Measurements from ENCODE around the gene OGFR.
"Not testable (repeated sequence)": the region's sequence is repeated elsewhere in the genome, so short reads cannot be mapped to it uniquely, and the experiment has no call there.

The OGFR gene

DNA sequence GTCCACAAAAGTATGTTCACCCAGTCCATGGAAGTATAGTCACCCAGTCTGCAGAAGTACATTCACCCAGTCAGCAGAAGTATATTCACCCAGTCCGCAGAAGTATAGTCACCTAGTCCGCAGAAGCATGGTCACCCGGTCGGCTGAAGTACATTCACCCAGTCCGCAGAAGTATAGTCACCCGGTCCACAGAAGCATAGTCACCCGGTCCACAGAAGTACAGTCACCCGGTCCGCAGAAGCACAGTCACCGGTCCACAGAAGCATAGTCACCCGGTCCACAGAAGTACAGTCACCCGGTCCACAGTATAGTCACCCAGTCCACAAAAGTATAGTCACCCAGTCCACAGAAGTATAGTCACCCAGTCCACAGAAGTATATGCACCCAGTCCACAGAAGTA lies 48.2 kb downstream of the OGFR start:
- no peaks in the 10 kb centered on the region for H3K9me2 ChIP-seq (replicated peaks; ENCODE audit: control insufficient read depth, low read length)
- no peaks in the 10 kb centered on the region for H3K79me2 ChIP-seq (ENCODE audit: control insufficient read depth, low read length)
- H3K4me2 ChIP-seq (ENCODE audit: low read length): no peak overlapping the region
- H3K36me3 ChIP-seq (ENCODE audit: control insufficient read depth, low read length): peaks cover 41% of the 10 kb centered on the region
- H3K27me3 ChIP-seq (ENCODE audit: control insufficient read depth, low read length): no peaks in the 10 kb centered on the region
- no peaks in the 10 kb centered on the region for H3F3A ChIP-seq (ENCODE audit: control insufficient read depth, insufficient read depth)
- no peaks in the 10 kb centered on the region for H3K4me1 ChIP-seq (ENCODE audit: control insufficient read depth, low read length)
- no peak overlapping the region for H3K4me3 ChIP-seq (ENCODE audit: low read length)
- no peak overlapping the region for H3K27ac ChIP-seq (ENCODE audit: low read depth, low read length)
- TF ChIP-seq, protein P1, sequence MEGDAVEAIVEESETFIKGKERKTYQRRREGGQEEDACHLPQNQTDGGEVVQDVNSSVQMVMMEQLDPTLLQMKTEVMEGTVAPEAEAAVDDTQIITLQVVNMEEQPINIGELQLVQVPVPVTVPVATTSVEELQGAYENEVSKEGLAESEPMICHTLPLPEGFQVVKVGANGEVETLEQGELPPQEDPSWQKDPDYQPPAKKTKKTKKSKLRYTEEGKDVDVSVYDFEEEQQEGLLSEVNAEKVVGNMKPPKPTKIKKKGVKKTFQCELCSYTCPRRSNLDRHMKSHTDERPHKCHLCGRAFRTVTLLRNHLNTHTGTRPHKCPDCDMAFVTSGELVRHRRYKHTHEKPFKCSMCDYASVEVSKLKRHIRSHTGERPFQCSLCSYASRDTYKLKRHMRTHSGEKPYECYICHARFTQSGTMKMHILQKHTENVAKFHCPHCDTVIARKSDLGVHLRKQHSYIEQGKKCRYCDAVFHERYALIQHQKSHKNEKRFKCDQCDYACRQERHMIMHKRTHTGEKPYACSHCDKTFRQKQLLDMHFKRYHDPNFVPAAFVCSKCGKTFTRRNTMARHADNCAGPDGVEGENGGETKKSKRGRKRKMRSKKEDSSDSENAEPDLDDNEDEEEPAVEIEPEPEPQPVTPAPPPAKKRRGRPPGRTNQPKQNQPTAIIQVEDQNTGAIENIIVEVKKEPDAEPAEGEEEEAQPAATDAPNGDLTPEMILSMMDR (IDR thresholded peaks at IDR 0.05; ENCODE audit: low read depth, low read length, poor library complexity, severe bottlenecking): no peak
- no peak for TF ChIP-seq EZH2phosphoT487 (IDR thresholded peaks at IDR 0.05; ENCODE audit: borderline replicate concordance, low read length)
- no peaks in the 10 kb centered on the region for H3K9me3 ChIP-seq (ENCODE audit: control insufficient read depth, insufficient read depth, low read length)
- H4K20me1 ChIP-seq (ENCODE audit: control insufficient read depth, insufficient read depth, low read depth, low read length): no peaks in the 10 kb centered on the region

GRCh38 chr20:62853304-62853703 lies 48.7 kb downstream of the OGFR start:
- not testable (repeated sequence) for H3K9me2 ChIP-seq (replicated peaks; ENCODE audit: control insufficient read depth, low read length); H3F3A ChIP-seq (ENCODE audit: control insufficient read depth, insufficient read depth); H3K27me3 ChIP-seq (ENCODE audit: control insufficient read depth, low read length); H3K4me2 ChIP-seq (ENCODE audit: low read length); H4K20me1 ChIP-seq (ENCODE audit: control insufficient read depth, insufficient read depth, low read depth, low read length); H3K27ac ChIP-seq (ENCODE audit: low read depth, low read length); H3K79me2 ChIP-seq (ENCODE audit: control insufficient read depth, low read length); H3K4me1 ChIP-seq (ENCODE audit: control insufficient read depth, low read length); H3K4me3 ChIP-seq (ENCODE audit: low read length); H3K9me3 ChIP-seq (ENCODE audit: control insufficient read depth, insufficient read depth, low read length)
- H3K36me3 ChIP-seq (ENCODE audit: control insufficient read depth, low read length): peaks cover 44% of the 10 kb centered on the region

GRCh38 chr20:62854121-62854520 lies 49.5 kb downstream of the OGFR start:
- Histone ChIP-seq H3K4me2 (ENCODE audit: low read length) (no peak overlapping the region), H3K27me3 (ENCODE audit: control insufficient read depth, low read length) (no peaks in the 10 kb centered on the region), H4K20me1 (ENCODE audit: control insufficient read depth, insufficient read depth, low read depth, low read length) (no peaks in the 10 kb centered on the region), H3F3A (ENCODE audit: control insufficient read depth, insufficient read depth) (no peaks in the 10 kb centered on the region), H3K9me2 (replicated peaks; ENCODE audit: control insufficient read depth, low read length) (no peaks in the 10 kb centered on the region), H3K9me3 (ENCODE audit: control insufficient read depth, insufficient read depth, low read length) (no peaks in the 10 kb centered on the region), H3K4me1 (ENCODE audit: control insufficient read depth, low read length) (peaks cover 12% of the 10 kb centered on the region), H3K27ac (ENCODE audit: low read depth, low read length) (no peak overlapping the region), H3K36me3 (ENCODE audit: control insufficient read depth, low read length) (peaks cover 45% of the 10 kb centered on the region), H3K79me2 (ENCODE audit: control insufficient read depth, low read length) (peaks cover 4% of the 10 kb centered on the region; the same call in 1 of the 2 replicates), H3K4me3 (ENCODE audit: low read length) (no peak overlapping the region)
- TF ChIP-seq, protein P1 (IDR thresholded peaks at IDR 0.05; ENCODE audit: low read depth, low read length, poor library complexity, severe bottlenecking): no peak
- no peak for TF ChIP-seq EZH2phosphoT487 (IDR thresholded peaks at IDR 0.05; ENCODE audit: borderline replicate concordance, low read length)

DNA sequence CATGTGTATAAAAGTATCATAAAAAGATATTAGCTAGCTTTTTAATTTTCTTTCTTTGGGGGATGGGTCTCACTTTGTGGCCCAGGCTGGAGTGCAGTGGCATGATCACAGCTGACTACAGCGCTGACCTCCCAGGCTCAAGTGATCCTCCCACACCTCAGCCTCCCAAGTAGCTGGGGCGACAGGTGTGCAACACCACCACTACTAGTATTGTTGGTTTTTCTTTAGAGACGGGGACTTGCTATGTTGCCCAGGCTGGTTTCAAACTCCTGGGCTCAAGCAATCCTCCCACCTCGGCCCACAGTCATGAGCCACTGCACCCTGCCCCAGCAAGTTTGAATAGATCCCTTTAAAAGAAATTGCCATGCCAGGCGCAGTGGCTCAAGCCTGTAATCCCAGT lies 50.5 kb downstream of the OGFR start:
- Histone ChIP-seq H3K4me3 (ENCODE audit: low read length) (no peak overlapping the region), H3K4me1 (ENCODE audit: control insufficient read depth, low read length) (peaks cover 20% of the 10 kb centered on the region), H4K20me1 (ENCODE audit: control insufficient read depth, insufficient read depth, low read depth, low read length) (no peaks in the 10 kb centered on the region), H3K4me2 (ENCODE audit: low read length) (no peak overlapping the region), H3K36me3 (ENCODE audit: control insufficient read depth, low read length) (peaks cover 45% of the 10 kb centered on the region), H3K79me2 (ENCODE audit: control insufficient read depth, low read length) (peaks cover 8% of the 10 kb centered on the region), H3K27ac (ENCODE audit: low read depth, low read length) (no peak overlapping the region), H3K9me2 (replicated peaks; ENCODE audit: control insufficient read depth, low read length) (no peaks in the 10 kb centered on the region), H3F3A (ENCODE audit: control insufficient read depth, insufficient read depth) (no peaks in the 10 kb centered on the region), H3K9me3 (ENCODE audit: control insufficient read depth, insufficient read depth, low read length) (no peaks in the 10 kb centered on the region), H3K27me3 (ENCODE audit: control insufficient read depth, low read length) (no peaks in the 10 kb centered on the region)
- no peak for TF ChIP-seq EZH2phosphoT487 (IDR thresholded peaks at IDR 0.05; ENCODE audit: borderline replicate concordance, low read length)
- TF ChIP-seq, protein P1 (IDR thresholded peaks at IDR 0.05; ENCODE audit: low read depth, low read length, poor library complexity, severe bottlenecking): no peak

Data from DOHH2 (cell line).